ENCODE results near the gene ARID3C. TPM values are rescaled to one million over a fixed set of nuclear protein-coding genes. Genes with fewer than 3 reads are reported as not detected.

Gene ARID3C
- total and polyA plus RNA-seq, 2 donors (not counting 3 experiments of a cell fraction or from before 2014, with no cell fraction given), result not detected

- dilution Hi-C loops (cut with MboI; ENCODE audit: extremely low pct_ligation_motif_present, low sequenced_read_pairs) (no loop called here), intact Hi-C loops (cut with micrococcal nuclease) (loop anchor here (10.0 kb wide), 1 partner anchor 315 kb away; the partner anchor contains the start of gene DNAJB5)
- Histone ChIP-seq H3K27me3 (ENCODE audit: control insufficient read depth in 2 of 2, insufficient read depth in 2 of 2, low read length in 2 of 2) (no peaks in the 10 kb centered on the region), H3K9ac (replicated peaks; ENCODE audit: extremely low read depth, insufficient read depth, low read length) (no peak overlapping the region), H3K27ac (ENCODE audit: insufficient read depth, low read depth, low read length) (no peak overlapping the region), H3K4me1 (ENCODE audit: control insufficient read depth, extremely low read depth, insufficient read depth, low read length) (peaks cover 1% of the 10 kb centered on the region), H3K9me3 (replicated peaks; ENCODE audit: control insufficient read depth, insufficient read depth, low read length) (no peaks in the 10 kb centered on the region), H2AFZ (ENCODE audit: low read depth, low read length) (no peak overlapping the region), H3K4me3 (replicated peaks in 1 of 3; ENCODE audit: insufficient read depth in 1 of 3, low read depth in 1 of 3, low read length in 3 of 3) (no peak overlapping the region), H3K36me3 (ENCODE audit: control insufficient read depth in 2 of 2, extremely low read depth in 1 of 2, insufficient read depth in 2 of 2, low read length in 2 of 2) (no peaks in the 10 kb centered on the region), H3K9me1 (replicated peaks; ENCODE audit: control insufficient read depth, extremely low read depth, insufficient read depth, low read length) (no peaks in the 10 kb centered on the region), H3K79me2 (ENCODE audit: control insufficient read depth, insufficient read depth, low read length) (no peaks in the 10 kb centered on the region), H4K20me1 (replicated peaks; ENCODE audit: control insufficient read depth, extremely low read depth, insufficient read depth, low read length) (no peaks in the 10 kb centered on the region), H3K4me2 (ENCODE audit: insufficient read depth, low read length) (no peak overlapping the region)
- ChIA-PET CTCF (interaction anchor here (1.4 kb wide), 1 partner anchor 32 kb away, joined by 9 read pairs; no protein-coding TSS in a partner anchor), POLR2A (no interaction called here)
- TF ChIP-seq JUN (IDR thresholded peaks at IDR 0.05; ENCODE audit: borderline replicate concordance, insufficient read depth, insufficient read length, low read depth) (no peak), GATA2 (IDR thresholded peaks at IDR 0.05; ENCODE audit: insufficient read depth, insufficient read length, low read depth, low read length) (no peak)
- DNase-seq (ENCODE audit: low read depth, low spot score) (no peak), FAIRE-seq (no peak)
- BruUV-seq (replicated peaks), result no TSS peak
Measured at GRCh38 chr9:34669809-34670562, 41.1 kb upstream of the ARID3C start.

- H3K36me3 ChIP-seq (ENCODE audit: control insufficient read depth in 2 of 2, extremely low read depth in 1 of 2, insufficient read depth in 2 of 2, low read length in 2 of 2), result no peaks in the 10 kb centered on the region
- no peaks in the 10 kb centered on the region for H3K9me1 ChIP-seq (replicated peaks; ENCODE audit: control insufficient read depth, extremely low read depth, insufficient read depth, low read length)
- POLR2A ChIA-PET, result interaction anchor here (0.5 to 1.2 kb wide), 3 partner anchors 18 to 387 kb away, joined by 3 to 7 read pairs (median 3); partner anchors contain the start of genes GALT and SIGMAR1
- no peaks in the 10 kb centered on the region for H3K27me3 ChIP-seq (ENCODE audit: control insufficient read depth in 2 of 2, insufficient read depth in 2 of 2, low read length in 2 of 2)
- no peak for TF ChIP-seq MYC (IDR thresholded peaks at IDR 0.05; ENCODE audit: low read depth, low read length)
- no peak for TF ChIP-seq GATA2 (IDR thresholded peaks at IDR 0.05; ENCODE audit: insufficient read depth, insufficient read length, low read depth, low read length)
- peak; percentile 71 for TF ChIP-seq POLR2A (IDR thresholded peaks at IDR 0.05; ENCODE audit: low read depth, low read length)
- TF ChIP-seq MAX (IDR thresholded peaks at IDR 0.05; ENCODE audit: insufficient read depth, insufficient read length), result no peak
- TF ChIP-seq EZH2 (IDR thresholded peaks at IDR 0.05; ENCODE audit: borderline replicate concordance, low read depth, low read length, severe bottlenecking), result no peak
- TF ChIP-seq JUN (IDR thresholded peaks at IDR 0.05; ENCODE audit: borderline replicate concordance, insufficient read depth, insufficient read length, low read depth), result no peak
- TF ChIP-seq CTCF (IDR thresholded peaks at IDR 0.05; ENCODE audit: extremely low read depth in 1 of 2, insufficient read depth in 1 of 2, low read depth in 1 of 2, low read length in 2 of 2), result no peak
- peak; percentile 32 for TF ChIP-seq POLR2AphosphoS5 (IDR thresholded peaks at IDR 0.05; ENCODE audit: insufficient read depth, low read depth, low read length)
- TF ChIP-seq FOS (IDR thresholded peaks at IDR 0.05; ENCODE audit: borderline replicate concordance, insufficient read depth, low read length), result no peak
- H3K79me2 ChIP-seq (ENCODE audit: control insufficient read depth, insufficient read depth, low read length), result no peaks in the 10 kb centered on the region
- intact Hi-C loops (cut with micrococcal nuclease), result loop anchor here (1.0 to 2.0 kb wide), 4 partner anchors 10 to 53 kb away; partner anchors contain the start of genes IL11RA, RPP25L and SIGMAR1
- TSS peak; percentile 70 for BruUV-seq (replicated peaks)
- dilution Hi-C loops (cut with MboI; ENCODE audit: extremely low pct_ligation_motif_present, low sequenced_read_pairs), result no loop called here
- CTCF ChIA-PET, result interaction anchor here (0.7 to 2.3 kb wide), 13 partner anchors 9 to 234 kb away, joined by 3 to 15 read pairs (median 6); partner anchors contain the start of genes GALT, IL11RA, RPP25L and SIGMAR1
- no peaks in the 10 kb centered on the region for H3K9me3 ChIP-seq (replicated peaks; ENCODE audit: control insufficient read depth, insufficient read depth, low read length)
- H3K9ac ChIP-seq (replicated peaks; ENCODE audit: extremely low read depth, insufficient read depth, low read length), result peak overlapping the region; percentile 76
- H3K4me1 ChIP-seq (ENCODE audit: control insufficient read depth, extremely low read depth, insufficient read depth, low read length), result peaks cover 5% of the 10 kb centered on the region
- peak; percentile 79 for DNase-seq (ENCODE audit: low read depth, low spot score)
- peak overlapping the region; percentile 78 for H3K27ac ChIP-seq (ENCODE audit: insufficient read depth, low read depth, low read length)
- no peaks in the 10 kb centered on the region for H4K20me1 ChIP-seq (replicated peaks; ENCODE audit: control insufficient read depth, extremely low read depth, insufficient read depth, low read length)
- H2AFZ ChIP-seq (ENCODE audit: low read depth, low read length), result peak overlapping the region; percentile 91
- H3K4me2 ChIP-seq (ENCODE audit: insufficient read depth, low read length), result peak overlapping the region; percentile 74
- peak; percentile 94 for FAIRE-seq
- H3K4me3 ChIP-seq (replicated peaks in 1 of 3; ENCODE audit: insufficient read depth in 1 of 3, low read depth in 1 of 3, low read length in 3 of 3), result peak overlapping the region; percentile 49 to 69 (median 64)
Measured at GRCh38 chr9:34665381-34666250, 36.8 kb upstream of the ARID3C start.

All from endothelial cell of umbilical vein (primary cell).